NB4 (cell line): Measurements from ENCODE around the gene ARL10.

Experiments used
- DNase-seq: peaks from one replicate; pipeline ENCODE4 v3.0.0; 2010; ENCODE audit warnings: low read depth
- H3K4me3 ChIP-seq: one replicate; pipeline ENCODE4 v1.5.1; 2011; ENCODE audit warnings: mild to moderate bottlenecking, low read depth, low read length, moderate library complexity
- CTCF ChIP-seq: IDR thresholded peaks from one replicate; pipeline ENCODE4 v1.5.1; 2012; ENCODE audit warnings: low read depth, low read length
- MYC ChIP-seq: IDR thresholded peaks from 2 replicates; pipeline ENCODE4 v1.6.1; 2011; ENCODE audit warnings: low read depth, low read length
- POLR2A ChIP-seq: IDR thresholded peaks from 2 replicates; pipeline ENCODE4 v1.6.1; 2011; ENCODE audit warnings: mild to moderate bottlenecking; ENCODE audit not compliant: insufficient read length; ENCODE audit errors: extremely low read depth
- TF ChIP-seq, protein P1 (sequence below): IDR thresholded peaks from 2 replicates; pipeline ENCODE4 v1.6.1; 2011; ENCODE audit warnings: low read depth, low read length

The ARL10 gene

DNA sequence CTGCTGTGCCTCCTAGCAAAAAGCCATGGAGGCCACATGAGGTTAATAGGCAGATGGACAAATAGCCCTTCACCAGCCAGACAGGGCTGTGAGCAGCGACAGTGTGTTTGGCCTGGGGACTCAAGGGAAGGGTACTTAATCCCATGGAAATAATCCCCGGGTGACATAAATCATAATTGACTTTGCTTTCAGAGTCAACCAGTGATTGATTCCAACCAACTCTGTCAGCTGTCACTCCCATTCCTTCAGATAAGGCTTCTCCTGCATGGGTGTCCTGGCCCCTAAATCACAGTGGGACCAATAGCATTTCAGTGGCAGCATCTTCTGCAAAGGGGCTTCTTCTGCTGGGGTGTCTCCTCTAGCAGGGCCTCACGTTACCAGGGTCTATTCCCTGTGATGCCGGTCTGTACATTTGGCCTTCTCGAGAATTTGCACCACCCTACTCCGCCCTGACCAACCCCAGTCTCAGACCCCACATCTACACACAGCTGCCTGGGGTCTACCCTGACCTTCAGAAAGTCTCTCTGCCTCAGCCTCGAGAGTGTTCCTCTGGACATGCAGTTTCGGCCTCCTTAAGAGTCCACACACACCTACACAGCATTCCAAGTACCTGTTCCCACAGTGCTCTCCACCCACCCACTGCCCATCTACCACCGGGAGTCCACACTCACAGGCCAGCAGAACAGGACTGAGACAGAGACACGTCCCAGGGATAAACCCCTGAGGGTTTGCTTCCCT lies 47.4 kb downstream of the ARL10 start:
- DNase-seq: no peak
- TF ChIP-seq POLR2A (no peak), CTCF (no peak), MYC (no peak)
- TF ChIP-seq, protein P1, sequence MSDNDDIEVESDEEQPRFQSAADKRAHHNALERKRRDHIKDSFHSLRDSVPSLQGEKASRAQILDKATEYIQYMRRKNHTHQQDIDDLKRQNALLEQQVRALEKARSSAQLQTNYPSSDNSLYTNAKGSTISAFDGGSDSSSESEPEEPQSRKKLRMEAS: no peak
- no peak overlapping the region for H3K4me3 ChIP-seq

GRCh38 chr5:176413255-176413565 lies 47.9 kb downstream of the ARL10 start:
- TF ChIP-seq POLR2A: no peak
- no peak for TF ChIP-seq CTCF
- TF ChIP-seq MYC: no peak
- TF ChIP-seq, protein P1: no peak
- no peak for DNase-seq
- no peak overlapping the region for H3K4me3 ChIP-seq

DNA sequence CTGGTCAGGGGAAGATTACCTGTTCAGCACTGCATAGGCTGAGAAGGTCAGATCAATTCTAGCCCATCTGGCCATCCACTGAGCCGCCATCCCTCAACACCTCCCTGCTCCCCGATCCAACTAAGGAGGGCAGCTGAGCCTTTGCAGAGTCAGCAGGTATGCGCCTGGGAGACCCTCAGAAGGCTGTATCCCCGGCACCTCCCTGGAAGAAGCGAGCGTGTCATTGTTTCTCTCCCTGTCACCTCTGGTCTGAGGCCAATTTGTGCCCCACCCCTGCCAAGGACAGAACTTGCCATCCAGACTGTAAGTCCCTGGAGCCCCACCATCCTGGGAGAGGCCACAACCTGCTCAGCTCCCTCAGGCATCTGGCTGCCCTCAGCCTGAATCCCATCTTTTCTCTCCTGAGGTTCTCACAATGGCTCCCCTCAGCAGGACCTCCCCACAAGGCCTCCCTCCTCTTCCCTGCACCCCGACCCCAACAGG lies 48.5 kb downstream of the ARL10 start:
- no peak overlapping the region for H3K4me3 ChIP-seq
- TF ChIP-seq, protein P1: no peak
- TF ChIP-seq POLR2A (no peak), CTCF (no peak), MYC (no peak)
- no peak for DNase-seq

- H3K4me3 ChIP-seq: no peak overlapping the region
- TF ChIP-seq CTCF: no peak
- TF ChIP-seq, protein P1: no peak
- no peak for DNase-seq
These were observed 49.4 kb downstream of the ARL10 start for GRCh38 chr5:176414704-176415103.

DNA sequence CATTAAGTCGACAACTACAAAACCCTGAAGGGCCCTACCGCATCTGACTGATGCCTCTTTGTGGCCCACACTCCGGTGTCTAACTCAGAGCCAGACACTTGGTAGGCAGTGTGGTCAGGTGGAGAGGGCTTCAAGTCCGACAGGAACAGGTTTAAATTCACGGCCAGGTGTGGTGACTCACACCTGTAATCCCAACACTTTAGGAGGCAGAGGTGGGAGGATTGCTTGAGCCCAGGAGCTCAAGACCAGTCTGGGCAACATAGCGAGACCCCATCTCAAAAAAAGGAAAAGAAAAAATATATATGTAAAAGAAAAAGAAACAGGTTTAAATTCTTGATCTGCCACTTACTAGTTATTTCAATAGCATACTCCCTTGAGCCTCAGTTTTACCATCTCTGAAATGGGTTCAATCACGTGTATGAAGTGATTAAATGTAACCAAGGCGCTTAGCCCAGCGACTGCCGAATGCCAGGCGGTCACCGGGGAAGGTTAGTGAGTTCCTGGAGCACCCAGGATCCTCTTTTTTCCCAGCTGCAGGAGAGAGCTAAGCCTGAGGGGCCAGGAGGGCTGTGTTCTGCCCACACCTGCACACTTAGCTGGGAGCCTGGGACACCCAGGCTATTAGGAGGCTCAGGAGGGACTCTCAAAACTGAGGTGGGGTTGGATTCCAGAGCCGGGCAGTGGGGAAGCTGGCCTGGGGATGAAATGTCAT lies 50.1 kb downstream of the ARL10 start:
- TF ChIP-seq MYC: no peak
- no peak for TF ChIP-seq POLR2A
- no peak for TF ChIP-seq CTCF
- TF ChIP-seq, protein P1: no peak
- DNase-seq: no peak
- H3K4me3 ChIP-seq: peak overlapping the region; percentile 54
